DMS114 treated with DMSO at 0.1 percent for 48 hours (cell line): ENCODE results near the gene ZBTB1.
"Not testable (repeated sequence)": the region's sequence is repeated elsewhere in the genome, so short reads cannot be mapped to it uniquely, and the experiment has no call there.

ENCODE experiments used
- DNase-seq: peaks from one replicate; lab custom pipeline; 2025; ENCODE audit not compliant: unreplicated experiment; lab: John Stamatoyannopoulos, UW

Gene ZBTB1

GRCh38 chr14:64495252-64495651, 9.3 kb upstream of the ZBTB1 start:
- no peak for DNase-seq

- DNase-seq, result no peak
Observed at GRCh38 chr14:64496764-64497163, 7.8 kb upstream of the ZBTB1 start.

DNA sequence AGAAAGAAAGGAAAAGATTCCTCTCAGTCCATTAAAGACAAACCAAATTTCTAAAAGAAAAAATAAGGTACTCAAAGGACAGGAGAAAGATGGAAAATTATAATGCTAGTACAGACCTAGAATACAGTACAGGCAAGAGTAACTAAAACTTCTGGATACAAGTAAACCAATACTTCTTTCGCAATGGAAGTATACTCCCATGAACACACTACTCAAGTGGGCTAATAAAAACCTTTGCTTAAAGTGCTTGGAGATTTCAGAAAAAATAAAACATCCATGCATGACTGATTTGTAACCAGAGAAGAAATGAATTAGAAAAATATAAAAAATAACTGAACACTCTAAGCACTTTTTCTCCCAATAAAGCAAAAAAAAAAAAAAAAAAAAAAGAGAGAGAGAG, 4.5 kb upstream of the ZBTB1 start:
- DNase-seq, result no peak

- no peak for DNase-seq
Observed at GRCh38 chr14:64501411-64502171, 3.0 kb upstream of the ZBTB1 start.

- no peak for DNase-seq
Observed at GRCh38 chr14:64502456-64502855, 2.1 kb upstream of the ZBTB1 start.

DNA sequence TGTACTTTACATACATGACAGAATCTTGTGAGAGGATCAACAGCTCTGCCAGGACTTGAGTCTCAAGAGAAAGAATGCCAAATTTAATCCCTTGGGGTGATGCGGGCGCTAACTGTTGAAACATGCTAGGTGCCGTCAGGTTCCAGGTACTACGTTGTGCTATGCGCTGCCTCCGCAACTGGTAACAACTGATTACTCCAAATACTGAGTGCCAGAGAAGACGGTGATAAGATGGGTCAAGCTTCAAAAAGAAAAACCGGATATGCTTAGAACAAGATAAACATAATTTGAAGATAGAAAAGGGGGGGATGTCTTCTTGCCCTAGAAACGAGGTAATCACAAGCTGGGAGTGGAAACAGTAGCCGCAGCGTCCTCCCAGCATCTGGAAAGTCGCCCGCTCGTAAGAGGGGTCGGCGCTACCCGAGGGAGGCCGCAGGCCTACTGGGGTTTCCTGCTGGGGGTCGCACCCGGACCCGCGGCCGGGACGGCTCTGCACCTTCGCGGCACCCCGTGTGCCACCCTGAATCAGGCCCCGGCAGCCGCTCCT, 1.6 kb upstream of the ZBTB1 start:
- DNase-seq, result no peak

- peak; percentile 78 for DNase-seq
Observed at GRCh38 chr14:64503434-64504309, 898 bp upstream of the ZBTB1 start, which contains the start of gene ZBTB25. TSS of gene ZBTB25 (minus strand) at chr14:64503838. CDS start at chr14:64490533, 13,305 bp downstream.

DNA sequence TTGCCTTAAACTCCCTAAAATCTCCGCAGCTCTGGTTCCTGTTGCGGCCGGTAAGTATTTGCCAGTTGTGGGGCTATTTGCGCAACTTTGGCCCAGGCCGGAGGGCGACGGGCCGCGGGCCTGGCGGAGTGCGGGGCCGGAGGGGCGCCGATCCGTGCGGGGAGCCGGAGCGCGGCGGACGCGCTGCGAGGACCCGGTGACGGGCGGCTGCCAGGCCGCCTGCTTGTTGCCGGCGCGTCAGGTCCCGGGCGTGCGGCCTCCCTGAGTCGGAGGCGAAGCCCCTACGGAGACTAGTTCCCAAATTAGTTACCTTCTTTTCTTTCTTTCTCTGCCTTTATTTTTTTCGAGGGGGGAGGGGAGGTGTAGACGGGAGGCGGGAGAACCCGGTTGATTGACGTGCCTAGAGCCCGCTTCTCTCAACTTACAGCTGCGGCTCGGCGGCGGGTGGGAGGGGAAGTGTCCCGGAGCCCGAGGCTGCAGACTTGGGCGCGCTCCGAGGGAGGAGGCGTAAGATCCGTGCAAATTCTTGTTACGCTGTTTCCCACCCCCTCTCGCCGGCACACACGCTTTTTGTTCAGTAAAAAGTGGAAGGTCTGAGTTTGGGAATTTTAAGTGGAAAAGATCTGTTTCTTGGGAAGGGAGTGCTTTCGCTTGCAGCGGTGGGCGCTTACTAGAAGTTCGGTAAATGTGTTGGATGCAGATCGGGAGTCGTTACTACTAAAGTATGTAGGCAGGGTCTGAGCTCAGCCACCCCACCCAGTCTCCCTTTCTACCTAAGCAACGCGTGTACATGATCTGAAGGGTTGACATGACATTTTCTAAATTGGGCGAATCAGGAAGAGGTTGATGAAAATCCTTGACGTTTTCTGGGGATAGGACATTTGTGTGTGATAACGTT, 576 bp downstream of the ZBTB1 start:
- peak; percentile 78 for DNase-seq

DNA sequence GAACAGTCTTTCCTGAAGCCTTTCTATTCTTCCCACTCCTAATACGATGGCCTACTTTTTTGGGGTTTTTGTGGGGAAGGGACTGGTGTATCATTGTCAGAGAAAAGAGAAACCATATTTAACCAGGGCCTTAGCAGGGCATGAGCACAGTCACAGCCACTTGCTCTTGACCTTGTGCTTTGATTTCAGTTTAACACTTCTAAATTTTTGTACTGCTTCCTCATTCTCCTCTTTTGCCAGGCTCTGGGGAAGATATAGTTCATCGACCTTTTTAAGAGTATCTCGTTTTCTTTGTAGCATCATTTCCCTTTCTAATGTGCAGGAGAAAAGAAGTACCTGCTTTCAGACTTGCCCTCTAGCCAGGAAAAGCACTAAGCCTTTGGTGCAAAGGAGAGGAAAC, 2.2 kb downstream of the ZBTB1 start:
- DNase-seq, result no peak

GRCh38 chr14:64507376-64508156, 3.0 kb downstream of the ZBTB1 start:
- no peak for DNase-seq

DNA sequence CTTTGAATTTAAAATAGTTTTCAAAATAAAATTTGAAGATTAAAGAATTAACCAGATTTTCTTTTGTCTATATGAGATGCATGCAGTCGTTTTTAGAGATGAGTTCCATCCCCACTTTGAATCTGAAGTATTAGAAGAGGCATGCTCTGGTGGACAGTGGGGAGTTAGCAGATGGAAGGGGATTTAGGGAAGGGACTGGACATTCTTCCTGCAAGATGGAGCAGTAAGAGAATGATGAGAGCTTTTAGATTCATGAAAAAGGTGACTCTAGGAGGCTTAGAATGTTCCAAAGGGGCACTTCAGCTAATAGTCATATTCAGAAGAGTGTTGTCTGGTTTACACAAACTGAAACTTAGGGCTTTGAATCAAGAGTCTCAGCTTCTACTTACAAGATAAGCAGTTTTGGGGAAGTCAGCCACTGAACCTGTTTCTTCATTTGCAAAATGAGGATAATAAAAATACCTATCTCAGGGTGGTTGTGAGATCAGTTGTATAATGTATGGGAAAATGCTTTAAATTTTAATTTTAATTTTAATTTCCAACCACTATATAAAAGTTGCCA, 3.7 kb downstream of the ZBTB1 start:
- DNase-seq, result no peak

GRCh38 chr14:64509036-64509435, 4.5 kb downstream of the ZBTB1 start:
- no peak for DNase-seq

DNA sequence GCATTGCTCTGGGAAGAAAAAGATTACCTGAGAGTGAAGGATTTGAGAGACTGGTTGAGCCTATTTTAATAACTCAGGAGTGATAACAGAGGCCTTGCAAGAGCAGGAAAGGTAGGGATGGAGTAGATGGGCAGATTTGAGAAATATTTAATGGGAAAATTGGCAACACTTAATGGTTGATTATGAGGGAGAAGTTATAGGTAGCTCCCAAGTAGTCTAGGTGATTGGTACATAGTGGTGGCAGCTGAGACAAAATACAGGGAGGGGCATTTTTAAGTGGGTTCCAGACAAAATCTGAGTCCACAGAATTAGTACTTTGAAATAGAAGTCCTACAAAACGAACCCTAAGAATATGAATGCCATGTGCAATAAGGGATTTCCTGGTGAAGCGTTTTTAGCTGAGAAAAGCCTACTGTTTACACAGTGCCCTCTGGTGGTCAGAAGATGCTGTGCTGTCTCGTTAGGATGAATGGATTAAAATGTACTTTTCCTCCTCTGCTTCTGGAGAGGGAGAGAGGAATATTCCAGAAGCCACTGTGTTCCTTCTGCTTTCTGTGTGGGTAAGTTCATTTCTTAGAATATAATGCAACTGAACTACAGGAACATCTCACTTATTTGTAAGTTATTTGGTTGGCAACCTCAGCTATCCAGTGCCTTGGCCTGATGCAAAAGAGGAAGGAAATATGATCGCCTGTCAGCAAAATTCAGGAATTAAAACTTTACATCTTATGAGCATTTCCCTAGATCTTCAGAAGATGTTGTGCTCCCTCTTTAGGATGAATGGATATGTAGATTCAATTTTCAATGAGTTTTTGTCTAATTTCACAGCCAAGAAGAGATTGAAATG, 6.5 kb downstream of the ZBTB1 start:
- peak; percentile 58 for DNase-seq

DNA sequence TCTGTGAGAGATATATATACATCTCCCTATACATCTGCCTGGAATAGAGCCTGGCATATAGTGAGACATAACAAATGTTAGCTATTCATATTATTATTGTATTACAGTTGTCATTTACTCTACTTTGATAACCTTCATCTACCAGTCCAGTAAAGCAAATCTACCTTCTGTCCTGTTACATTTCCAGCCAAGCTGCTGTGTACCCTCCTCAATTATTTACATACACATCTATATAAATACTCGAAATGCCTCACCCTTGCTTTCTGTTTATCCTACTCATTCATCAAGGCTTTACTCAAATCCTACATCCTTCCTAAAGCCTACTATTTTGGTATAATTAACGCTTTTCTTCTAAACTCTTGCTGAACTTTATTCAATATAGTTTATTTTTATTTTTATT, 8.7 kb downstream of the ZBTB1 start:
- DNase-seq, result no peak

GRCh38 chr14:64515053-64515452, 10.5 kb downstream of the ZBTB1 start:
- no peak for DNase-seq

DNA sequence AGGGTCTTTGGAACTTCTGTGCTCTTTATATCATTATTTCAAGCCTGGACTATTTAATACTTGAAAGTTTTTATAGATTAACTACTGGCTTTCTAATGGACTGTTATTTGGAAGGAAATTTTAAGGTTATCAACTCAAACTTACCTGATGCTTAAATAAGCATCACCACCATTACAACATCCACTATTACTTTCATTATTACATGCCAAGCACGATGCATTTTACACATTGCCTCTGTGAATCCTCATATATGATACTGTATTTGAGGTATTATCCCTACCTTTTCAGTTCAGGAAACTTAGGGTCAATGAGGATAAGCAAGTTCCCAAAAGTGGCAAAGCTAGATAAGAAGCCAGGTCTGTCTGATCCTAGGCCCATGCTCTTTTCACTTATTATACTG, 12.4 kb downstream of the ZBTB1 start:
- DNase-seq, result no peak

DNA sequence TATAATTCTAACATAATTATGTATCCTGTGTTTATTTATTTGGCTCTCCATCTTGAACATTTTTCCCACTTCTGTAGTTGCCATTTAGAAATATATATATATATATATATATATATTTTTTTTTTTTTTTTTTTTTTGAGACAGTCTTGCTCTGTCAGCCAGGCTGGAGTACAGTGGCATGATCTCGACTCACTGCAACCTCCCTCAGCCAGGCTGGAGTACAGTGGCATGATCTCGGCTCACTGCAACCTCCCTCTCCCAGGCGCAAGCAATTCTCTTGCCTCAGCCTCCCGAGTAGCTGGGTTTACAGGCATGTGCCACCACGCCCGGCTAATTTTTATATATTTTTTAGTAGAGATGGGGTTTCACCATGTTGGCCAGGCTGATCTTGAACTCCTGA, 13.1 kb downstream of the ZBTB1 start:
- DNase-seq, result not testable (repeated sequence)

- no peak for DNase-seq
Observed at GRCh38 chr14:64518229-64518628, 13.7 kb downstream of the ZBTB1 start.

DNA sequence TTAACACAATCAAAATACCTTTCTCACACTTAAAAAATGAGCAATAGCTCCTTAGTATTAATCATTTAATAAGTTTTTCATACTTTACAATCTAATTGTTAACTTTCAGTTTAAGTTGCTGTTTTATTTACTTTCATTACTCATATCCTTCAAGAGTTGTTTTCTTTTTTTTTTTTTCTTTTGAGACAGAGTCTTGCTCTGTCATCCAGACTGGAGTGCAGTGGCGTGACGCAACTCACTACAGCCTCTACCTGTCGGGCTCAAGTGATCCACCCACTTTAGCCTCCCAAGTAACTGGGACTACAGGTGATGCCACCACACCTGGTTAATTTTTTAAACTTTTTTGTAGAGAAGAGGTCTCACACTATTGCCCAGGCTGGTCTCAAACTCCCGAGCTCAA, 16.1 kb downstream of the ZBTB1 start:
- DNase-seq, result no peak
